ENCODE measurements around the gene SUMO3. TPM values are rescaled to one million over a fixed set of nuclear protein-coding genes. Genes with fewer than 3 reads are reported as not detected.

Gene SUMO3
- total and polyA plus RNA-seq, 7 donors: 38.6 to 86.6 (median 62.1) TPM

DNA sequence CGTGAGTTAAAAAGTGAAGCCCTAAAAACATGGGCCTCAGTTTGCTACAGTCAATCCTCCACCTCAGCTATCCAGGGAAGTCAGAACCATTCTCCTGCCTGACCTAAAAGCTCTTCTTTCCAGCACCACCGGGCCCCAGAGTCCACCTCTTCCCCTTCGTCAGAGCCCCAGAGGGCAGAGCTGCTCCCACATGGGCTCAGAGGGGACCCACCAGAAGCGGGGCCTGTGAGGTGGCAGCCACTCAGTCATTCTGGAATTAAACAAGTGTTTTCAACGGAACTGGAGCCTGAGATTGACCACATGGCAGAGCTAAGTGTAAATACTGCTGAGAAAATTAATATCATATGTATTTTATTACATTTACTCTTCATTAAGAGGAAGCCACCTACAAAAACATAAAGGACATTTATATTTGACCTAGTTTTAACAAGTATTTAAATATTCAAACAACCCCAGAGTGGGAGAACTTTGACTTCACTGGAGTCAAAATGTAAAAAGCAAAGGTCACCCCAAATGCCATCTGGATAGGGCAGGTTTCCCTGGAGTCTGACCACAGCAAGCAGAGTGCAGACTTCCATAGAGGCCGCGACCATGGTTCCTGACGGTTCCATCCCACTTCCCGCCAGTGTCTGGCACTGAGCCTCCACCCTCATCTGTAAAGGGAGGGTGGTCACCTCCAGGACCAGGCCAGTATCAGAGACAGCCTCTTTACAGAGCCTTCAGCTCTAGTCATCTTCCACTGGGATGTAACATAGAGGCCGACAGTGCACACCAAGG lies 1.8 kb downstream of the SUMO3 start:
- intact Hi-C loops (cut with DNase I): loop anchor here (1.0 to 5.0 kb wide), 3 partner anchors 14 to 479 kb away; partner anchors contain the start of genes CFAP410 (in 1 of the 2) and PTTG1IP (in 1 of the 2)
- WGBS, 3 donors: 59 to 68% (median 65%) methylated on average over 10 of the region's 10 CpGs
- H3K4me1 ChIP-seq: peaks cover 13% of the 10 kb centered on the region
- DNase-seq (no peak), ATAC-seq (no peak)
- H3K36me3 ChIP-seq (ENCODE audit: insufficient read depth in 1 of 2, low read depth in 1 of 2): peaks cover 0 to 25% of the 10 kb centered on the region in 2 donors
- H3K27ac ChIP-seq: no peak overlapping the region
- no peaks in the 10 kb centered on the region for H3K27me3 ChIP-seq (ENCODE audit: insufficient read depth in 3 of 3, low read length in 2 of 3)
- no peak overlapping the region for H3K4me3 ChIP-seq
- H3K9me3 ChIP-seq: no peaks in the 10 kb centered on the region
- TF ChIP-seq, protein P1, sequence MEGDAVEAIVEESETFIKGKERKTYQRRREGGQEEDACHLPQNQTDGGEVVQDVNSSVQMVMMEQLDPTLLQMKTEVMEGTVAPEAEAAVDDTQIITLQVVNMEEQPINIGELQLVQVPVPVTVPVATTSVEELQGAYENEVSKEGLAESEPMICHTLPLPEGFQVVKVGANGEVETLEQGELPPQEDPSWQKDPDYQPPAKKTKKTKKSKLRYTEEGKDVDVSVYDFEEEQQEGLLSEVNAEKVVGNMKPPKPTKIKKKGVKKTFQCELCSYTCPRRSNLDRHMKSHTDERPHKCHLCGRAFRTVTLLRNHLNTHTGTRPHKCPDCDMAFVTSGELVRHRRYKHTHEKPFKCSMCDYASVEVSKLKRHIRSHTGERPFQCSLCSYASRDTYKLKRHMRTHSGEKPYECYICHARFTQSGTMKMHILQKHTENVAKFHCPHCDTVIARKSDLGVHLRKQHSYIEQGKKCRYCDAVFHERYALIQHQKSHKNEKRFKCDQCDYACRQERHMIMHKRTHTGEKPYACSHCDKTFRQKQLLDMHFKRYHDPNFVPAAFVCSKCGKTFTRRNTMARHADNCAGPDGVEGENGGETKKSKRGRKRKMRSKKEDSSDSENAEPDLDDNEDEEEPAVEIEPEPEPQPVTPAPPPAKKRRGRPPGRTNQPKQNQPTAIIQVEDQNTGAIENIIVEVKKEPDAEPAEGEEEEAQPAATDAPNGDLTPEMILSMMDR (IDR thresholded peaks at IDR 0.05): no peak

DNA sequence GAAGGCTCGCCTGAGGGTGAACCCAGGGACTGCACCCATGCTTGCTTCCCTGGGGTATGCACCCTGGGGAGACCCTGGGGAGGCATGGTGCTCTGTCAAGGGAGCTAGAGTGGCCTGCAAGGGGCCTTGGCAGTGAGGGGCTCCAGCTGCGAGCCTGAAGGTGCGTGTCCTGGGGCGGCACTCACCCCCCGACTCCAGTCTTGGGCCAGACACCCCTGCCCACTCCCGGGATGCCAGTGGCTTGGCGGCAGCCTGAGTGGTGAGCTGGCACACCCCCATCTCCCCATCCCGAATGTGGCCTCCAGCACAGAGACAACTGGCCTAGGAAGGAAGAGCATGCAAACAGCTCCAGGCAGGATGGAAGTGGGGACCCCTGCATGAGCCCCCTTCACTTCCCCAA lies 2.6 kb downstream of the SUMO3 start:
- TF ChIP-seq, protein P1 (IDR thresholded peaks at IDR 0.05): no peak
- Histone ChIP-seq H3K27me3 (ENCODE audit: insufficient read depth in 3 of 3, low read length in 2 of 3) (no peaks in the 10 kb centered on the region), H3K4me1 (peaks cover 13% of the 10 kb centered on the region), H3K36me3 (ENCODE audit: insufficient read depth in 1 of 2, low read depth in 1 of 2) (peaks cover 0 to 30% of the 10 kb centered on the region in 2 donors), H3K4me3 (no peak overlapping the region), H3K27ac (no peak overlapping the region), H3K9me3 (no peaks in the 10 kb centered on the region)
- no peak for ATAC-seq
- DNase-seq: no peak
- 79 to 88% (median 82%) methylated on average over 8 of the region's 8 CpGs for WGBS, 3 donors
- intact Hi-C loops (cut with DNase I): loop anchor here (5.0 kb wide), 2 partner anchors 57 to 478 kb away; partner anchors contain the start of genes CFAP410 (in 1 of the 2) and PTTG1IP (in 1 of the 2)

DNA sequence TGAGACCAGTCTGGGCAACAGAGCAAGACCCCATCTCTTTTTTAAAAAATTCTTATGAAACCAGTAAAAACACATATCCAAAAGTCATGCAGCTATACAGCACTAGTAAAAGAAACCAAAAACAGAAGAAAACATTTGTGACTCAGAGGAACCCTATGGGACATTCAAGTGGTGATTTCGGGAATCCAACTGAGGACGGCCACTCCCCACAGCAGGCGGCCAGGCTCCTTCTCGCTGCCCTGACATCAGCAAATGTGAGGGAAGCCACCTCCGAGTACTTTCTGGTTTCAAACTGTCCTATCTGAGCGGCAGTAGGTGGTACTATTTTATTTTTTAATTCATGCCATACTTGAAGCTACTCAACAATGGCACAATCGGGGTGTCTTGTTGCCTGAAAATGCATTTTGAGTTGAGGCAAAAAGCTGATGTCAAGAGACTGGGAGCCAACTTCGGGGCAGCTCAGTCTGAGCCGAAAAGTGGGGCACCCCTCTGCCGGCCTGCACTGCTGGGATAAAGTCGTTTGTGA lies 3.3 kb downstream of the SUMO3 start:
- TF ChIP-seq, protein P1 (IDR thresholded peaks at IDR 0.05): no peak
- Histone ChIP-seq H3K9me3 (no peaks in the 10 kb centered on the region), H3K27me3 (ENCODE audit: insufficient read depth in 3 of 3, low read length in 2 of 3) (no peaks in the 10 kb centered on the region), H3K4me3 (no peak overlapping the region), H3K27ac (no peak overlapping the region), H3K4me1 (peaks cover 13% of the 10 kb centered on the region), H3K36me3 (ENCODE audit: insufficient read depth in 1 of 2, low read depth in 1 of 2) (peaks cover 0 to 36% of the 10 kb centered on the region in 2 donors)
- WGBS, 3 donors: 74 to 80% (median 77%) methylated on average over 11 of the region's 11 CpGs
- DNase-seq (no peak), ATAC-seq (no peak)
- intact Hi-C loops (cut with DNase I): loop anchor here (5.0 kb wide), 2 partner anchors 58 to 477 kb away; partner anchors contain the start of genes CFAP410 (in 1 of the 2) and PTTG1IP (in 1 of the 2)

DNA sequence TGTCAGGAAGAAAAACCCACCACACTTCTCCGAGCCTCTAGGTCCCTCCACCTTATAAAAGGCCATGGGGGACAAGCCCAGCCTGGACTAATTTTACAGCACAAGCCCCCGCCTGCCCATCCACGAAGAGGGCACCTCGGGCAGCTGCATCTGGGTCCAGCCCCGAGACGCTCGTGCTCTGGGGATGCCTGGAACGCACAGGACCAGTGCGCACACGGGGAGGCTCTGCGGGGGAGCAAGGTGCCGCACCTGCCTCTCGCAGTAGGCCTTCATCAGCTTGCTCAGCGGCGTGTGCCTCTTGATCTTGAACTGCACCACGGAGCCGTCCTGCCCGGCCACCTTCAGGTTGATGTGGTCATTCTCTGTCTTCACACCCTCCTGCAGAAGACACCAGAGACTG lies 4.1 kb downstream of the SUMO3 start:
- TF ChIP-seq, protein P1 (IDR thresholded peaks at IDR 0.05): no peak
- no peaks in the 10 kb centered on the region for H3K9me3 ChIP-seq
- H3K27ac ChIP-seq: no peak overlapping the region
- DNase-seq (no peak), ATAC-seq (no peak)
- 88 to 93% (median 92%) methylated on average over 18 of the region's 18 CpGs for WGBS, 3 donors
- peaks cover 13% of the 10 kb centered on the region for H3K4me1 ChIP-seq
- intact Hi-C loops (cut with DNase I): no loop called here
- peaks cover 0 to 45% of the 10 kb centered on the region in 2 donors for H3K36me3 ChIP-seq (ENCODE audit: insufficient read depth in 1 of 2, low read depth in 1 of 2)
- no peaks in the 10 kb centered on the region for H3K27me3 ChIP-seq (ENCODE audit: insufficient read depth in 3 of 3, low read length in 2 of 3)
- no peak overlapping the region for H3K4me3 ChIP-seq

All from psoas muscle (tissue), 8 donors.